ENCODE data around the gene COL6A5.

COL6A5 gene

DNA sequence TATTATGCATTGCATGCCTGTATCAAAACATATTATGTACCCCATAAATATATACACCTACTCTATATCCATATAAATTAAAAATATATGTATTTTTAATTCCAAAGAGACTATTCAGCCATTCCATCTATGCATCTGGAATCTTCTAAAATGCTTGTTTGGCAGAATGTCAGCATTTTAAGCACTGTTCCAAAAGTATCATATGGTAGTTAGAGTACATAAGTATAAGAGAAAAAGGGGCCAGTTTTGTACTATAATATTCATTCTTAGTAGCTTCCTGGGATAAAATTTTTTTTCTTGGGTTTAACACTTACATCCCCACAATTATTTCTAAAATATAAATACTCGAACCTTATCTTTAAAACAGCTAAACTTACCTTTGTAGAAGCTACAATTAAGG is 111.1 kb downstream of the COL6A5 start:
- no peak for DNase-seq

DNA sequence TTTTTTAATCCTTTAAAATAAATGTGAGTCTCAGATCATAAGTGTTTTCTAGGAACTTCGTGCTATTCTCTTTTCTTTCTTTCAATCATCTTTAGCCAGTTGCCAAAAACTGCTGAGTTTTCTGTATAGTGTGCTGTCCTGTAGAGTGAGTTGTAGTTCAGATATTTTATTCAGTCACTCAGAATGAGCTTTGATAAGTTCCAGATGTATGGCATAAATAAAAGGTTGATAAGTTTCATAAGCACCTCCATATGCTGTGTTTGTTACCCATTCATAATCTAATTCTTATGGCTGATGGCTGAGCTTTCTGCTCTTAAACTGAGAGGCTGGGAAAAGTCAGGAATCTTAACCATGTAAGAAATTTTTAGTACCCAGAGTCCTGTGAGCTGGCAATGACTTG is 112.2 kb downstream of the COL6A5 start:
- DNase-seq = no peak

DNA sequence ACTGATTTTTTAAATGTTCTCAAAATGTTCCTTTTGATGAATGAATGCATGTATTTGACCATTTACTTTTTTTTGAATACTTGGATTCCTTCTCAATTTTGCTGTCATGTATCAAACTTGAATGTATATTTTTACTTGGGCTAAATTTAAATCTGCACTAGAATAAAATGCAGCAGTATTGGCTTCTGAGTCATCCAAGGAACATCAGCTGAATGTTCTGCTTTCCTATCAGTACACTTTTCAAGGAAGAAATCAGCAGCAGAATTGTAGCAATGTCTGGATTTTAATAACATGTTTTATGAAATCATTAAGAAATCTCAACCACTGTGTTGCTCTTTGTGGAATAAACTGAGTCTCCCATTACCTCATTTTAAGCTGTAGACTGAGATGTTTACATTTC is 114.5 kb downstream of the COL6A5 start:
- DNase-seq = no peak

DNA sequence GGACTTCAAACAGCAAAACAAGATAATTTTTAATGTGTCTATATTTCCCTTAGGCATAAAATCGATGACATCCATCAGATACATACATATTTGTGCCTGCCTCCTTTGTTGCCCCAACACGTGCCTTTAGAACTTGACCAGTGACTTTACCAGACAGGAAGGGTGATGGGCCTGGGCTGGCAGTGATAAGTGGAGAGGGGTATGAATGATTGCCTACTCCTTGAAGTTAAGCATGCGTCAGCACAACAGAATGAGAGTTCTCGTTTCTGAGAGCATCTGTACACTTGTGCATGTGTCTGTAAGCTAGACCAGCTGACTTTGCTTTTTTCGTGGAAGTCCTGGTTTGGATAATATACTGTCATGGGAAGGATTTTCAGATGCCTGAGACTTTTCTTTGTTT is 116.6 kb downstream of the COL6A5 start:
- DNase-seq = no peak

DNA sequence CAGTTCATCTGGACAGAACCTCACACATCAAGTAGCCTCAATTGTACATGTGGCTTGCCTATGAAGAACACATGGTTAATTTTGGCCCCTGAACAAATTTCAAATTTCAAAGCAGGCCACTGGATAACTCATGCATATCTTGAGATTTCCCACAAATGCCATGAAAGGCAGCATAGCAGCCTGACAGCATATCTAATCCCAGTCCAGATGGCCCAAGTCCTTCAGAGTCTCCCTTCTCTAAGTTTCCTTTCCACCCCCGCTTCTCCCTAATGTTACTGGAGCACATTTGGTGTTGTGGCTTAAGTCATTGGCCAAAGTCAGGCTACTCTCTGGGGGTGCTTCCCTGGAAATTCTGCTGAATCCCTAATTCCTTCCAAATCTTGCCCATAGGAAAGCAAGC is 117.7 kb downstream of the COL6A5 start:
- no peak for DNase-seq

DNA sequence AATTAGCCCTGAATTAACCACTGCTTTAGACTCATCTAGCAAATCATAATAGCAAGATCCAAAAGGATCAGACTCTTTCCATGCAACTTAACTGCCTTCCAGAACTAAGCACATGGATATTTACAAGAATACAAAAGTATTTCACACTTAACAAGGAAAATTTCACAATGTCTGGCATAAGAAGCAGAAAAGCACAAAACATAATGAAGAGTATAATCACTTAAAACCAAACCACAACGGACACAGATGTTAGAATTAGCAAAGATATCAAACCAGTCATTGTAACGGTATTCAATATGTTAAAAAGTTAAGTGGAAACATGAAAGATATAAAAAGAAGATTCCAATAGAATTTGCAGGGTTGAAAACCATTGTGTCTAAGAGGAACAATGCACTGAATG is 120.0 kb downstream of the COL6A5 start:
- no peak for DNase-seq

DNA sequence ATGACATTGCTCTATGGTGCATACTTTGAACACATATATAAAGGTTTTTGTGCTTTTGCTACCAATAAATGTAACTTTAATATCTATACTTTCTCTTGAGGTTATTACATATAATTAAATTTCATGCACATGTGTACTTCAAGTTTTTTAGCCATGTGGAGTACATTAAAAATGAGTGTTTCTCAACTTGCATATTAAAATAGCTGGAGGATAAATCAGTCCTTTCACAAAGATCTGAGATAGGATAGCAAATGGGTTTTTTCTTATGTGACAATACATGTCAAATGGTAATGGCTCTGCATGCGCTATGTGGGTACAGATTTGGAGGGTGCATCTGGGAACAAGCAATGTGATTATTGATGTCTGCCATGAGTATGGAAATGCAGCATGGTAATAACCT is 122.8 kb downstream of the COL6A5 start:
- no peak for DNase-seq

DNA sequence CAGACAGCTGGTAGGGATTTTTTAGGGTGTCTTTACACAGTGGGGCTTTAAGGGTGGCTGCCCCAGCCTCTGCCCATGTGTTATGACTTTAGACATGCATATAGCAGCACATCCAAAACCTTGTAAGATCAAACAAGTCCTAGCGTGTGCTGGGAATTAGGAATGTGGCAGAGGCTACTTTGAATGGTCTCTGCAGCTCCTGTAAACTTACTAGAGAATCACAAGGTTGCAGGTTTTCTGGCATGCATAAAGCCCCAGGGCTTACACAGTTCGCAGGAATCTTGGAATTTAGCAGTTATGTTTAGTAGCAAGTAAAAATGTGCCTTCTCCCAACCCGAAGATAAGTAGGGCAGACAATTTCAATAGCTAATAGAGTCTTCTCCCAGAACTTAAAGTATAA is 124.7 kb downstream of the COL6A5 start:
- no peak for DNase-seq

DNA sequence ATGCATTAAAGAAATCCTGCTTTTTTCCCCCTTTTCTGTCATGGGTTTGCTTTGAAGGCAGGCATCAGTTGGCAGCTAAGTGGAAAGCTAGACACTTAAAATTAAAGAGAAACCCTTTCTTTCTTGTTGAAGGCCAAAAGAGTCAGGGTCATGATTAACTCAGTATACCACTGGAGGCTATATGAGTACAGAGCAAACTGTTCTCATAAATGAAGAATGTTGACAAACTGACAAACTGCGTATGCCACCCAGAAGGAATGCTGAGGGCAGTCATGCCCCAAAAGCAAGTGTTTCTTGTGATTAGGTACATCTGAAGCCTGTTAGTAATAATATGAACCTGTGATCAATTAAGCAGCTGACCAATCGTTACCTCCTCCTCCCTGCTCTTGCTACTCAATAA is 127.9 kb downstream of the COL6A5 start:
- DNase-seq = no peak

DNA sequence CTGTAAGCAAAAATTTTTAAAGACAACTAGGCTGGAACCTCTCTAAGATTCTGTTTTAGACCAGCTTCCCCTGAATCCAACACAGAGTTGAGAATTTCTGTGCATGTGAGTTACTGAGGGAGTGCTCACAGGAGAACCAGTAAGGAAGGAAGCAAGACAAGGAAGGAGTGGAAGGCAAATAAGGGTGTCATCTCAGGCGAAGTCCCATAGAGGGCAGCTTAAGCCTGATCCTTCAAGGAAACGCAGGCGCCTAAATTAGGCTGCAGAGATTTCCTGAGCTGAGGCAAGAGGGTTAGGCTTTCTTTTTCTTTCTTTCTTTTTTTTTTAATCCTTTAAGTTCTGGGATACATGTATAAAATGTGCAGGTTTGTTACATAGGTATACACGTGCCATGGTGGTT is 135.3 kb downstream of the COL6A5 start:
- DNase-seq = no peak

DNA sequence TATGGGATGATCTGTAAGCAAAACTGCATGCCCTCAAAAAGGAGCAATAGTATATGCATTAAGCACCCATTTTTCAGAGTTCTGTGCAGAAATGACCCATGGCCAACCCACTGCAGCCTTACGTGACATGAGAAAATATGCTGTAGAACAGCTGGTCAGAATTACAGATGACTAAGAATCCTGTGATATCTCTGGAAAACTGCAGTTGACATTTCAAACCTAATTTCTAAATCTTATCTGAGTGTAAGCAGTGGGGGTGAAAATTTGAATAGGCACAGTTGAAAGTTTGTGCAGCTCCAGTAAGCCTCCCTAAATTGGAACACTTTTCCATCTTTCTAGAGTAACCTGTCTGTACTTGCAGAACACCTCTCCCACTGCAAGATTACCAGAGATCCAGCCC is 142.8 kb downstream of the COL6A5 start:
- no peak for DNase-seq

DNA sequence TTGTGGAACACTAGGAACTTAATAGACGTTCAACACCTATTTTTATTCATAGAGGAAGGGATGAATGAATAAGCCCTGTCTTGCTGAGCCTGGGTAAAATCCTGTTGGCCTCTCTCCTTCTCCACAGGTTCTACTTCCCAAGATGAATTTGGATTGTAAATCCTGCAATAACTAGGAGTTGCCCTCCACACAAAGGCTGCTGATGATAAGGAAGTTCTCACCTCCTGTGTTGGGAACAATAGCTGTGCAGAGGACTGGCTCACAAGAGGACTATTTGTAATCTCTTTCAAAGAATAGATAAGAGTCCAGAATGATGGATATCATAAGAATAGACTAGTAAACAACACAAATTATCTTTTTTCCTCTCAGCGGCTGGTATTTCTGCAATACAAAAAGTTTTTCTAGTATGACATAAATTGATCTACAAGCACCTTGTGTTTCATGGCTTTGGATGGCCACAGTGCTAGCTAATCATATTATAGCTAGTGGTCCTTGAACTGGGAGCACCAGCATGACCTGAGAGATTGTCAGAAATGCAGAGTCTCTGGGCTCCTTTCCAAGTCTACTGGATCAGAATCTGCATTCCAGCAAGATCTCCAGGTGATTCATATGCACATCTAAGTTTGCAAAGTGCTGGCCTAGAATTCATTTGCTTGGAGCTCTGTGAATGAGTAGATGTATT is 143.4 kb downstream of the COL6A5 start:
- no peak for DNase-seq

DNA sequence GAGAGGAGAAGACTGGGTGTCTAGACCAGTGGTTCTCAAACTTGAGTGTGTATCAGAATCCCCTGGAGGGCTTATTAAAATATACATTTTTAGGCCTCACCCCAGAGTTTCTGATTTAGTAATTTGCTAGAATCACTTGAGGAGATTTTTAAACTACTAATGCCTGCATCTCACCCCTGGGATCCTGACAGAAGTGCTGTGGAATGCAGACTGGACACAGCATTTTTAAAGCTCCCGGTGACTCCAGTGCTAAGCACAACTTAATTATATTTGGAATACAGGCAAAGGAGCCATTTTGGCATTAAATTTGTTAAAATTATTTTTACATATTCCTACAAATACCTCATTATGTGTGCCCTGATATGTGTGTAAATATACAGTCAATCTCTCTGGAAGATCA is 144.8 kb downstream of the COL6A5 start:
- no peak for DNase-seq

DNA sequence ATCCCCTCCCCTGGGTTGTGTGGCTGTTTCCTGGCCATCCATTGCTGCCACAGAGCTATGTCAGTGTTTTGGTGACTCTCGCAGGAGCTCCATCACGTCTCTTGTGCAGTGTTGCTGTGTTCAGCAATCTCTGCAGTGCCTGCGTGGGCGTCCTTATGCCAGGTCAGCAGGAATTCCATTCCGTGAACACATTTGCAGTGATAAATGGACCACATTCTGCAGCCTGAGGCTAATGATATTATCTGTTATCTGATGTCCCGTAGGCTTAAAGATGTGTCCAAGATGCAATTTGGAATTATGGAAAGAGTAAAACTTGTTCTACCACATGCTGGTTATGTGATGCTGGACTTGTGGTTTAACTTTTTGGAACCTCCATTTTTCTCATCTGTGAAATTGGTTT is 146.0 kb downstream of the COL6A5 start:
- no peak for DNase-seq

DNA sequence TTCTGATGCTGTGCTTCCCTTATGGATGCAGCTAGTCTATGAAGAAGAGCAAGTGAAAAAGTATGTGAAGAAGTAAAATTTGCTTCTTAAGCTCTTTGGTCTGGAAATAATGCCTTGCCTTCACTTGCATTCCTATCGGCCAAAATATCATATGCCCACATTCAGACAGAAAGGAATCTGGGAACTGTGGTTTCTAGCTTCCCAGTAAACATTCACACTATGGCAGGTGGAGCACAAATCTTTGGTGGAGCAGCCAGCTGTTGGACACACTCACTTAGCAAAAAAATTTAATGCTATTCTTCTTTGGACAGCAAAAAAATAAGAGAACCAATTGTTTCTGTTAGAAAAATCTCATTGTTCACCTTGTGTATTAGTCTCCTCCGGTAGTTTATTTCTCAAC is 159.2 kb downstream of the COL6A5 start:
- no peak for DNase-seq

DNA sequence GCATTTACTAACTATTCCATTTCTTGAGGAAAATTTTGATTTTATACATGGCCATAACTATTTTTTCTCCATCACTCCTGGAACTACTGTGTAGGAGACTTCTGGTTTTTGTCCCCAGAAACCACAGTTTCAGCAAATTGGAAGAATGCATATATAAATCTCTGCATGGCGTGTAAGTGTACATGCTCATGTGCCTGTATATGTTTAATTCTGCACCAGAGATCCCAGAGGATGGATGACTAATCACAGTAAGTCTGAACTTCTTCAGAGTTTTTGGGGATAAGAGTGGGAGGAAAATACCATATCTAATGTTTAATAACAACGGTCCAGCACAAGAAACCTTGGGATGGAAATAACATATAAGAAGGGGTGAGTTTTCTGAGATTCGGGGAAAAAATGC is 160.6 kb downstream of the COL6A5 start:
- DNase-seq = no peak

DNA sequence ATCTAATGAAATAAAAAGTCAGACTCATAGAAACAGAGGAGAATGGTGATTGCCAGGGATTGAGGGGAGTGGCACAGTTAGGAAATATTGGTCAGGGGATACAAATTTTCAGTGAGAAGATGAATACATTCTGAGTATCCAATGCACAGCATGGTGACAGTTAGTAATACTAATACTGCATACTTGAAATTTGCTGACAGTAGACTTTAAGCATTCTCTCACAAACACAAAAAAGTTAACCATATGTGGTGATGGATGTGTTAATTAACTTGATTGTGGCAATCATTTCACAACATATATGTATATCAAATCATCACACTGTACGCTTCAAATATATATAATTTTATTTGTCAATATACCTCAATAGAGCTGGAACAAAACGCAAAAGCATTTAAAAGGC is 162.3 kb downstream of the COL6A5 start:
- no peak for DNase-seq

DNA sequence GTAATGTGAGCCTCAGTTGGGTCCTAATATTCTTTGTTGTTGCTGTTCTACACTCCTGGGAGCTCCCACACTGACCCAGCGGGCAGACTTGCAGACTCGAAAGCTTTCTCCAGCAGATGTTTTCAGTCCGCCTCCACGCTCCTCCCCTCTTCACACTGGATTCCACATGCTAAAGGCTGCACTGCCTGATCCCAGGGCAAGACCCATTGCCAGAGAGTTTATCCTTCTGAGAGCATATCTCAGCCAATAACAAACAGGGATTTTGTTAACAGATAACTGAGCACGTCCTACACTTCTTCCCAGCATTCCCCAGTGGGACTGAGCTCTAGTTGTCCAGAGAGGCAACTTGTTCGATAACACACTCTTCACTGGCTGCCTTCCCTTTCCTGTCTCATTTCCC is 163.5 kb downstream of the COL6A5 start:
- no peak for DNase-seq

DNA sequence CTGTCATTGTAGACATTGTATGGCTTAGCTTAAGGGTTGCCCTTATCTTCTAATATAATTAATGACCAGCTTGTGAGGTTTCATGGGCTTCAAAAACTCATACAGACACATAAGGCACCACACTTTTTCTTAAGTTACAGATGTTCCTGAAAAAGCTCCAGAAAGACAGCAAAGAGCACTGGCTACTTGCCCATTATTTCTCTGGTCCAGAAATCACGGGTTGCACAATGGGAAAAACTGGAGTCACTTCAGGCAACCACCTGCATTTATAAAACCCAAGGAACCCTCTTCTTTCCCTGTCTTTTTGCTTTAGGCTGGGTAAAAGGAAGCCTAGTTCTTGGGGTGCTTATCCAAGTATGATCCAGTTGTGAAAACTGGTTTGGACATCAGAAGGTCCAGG is 169.2 kb downstream of the COL6A5 start:
- DNase-seq = no peak

DNA sequence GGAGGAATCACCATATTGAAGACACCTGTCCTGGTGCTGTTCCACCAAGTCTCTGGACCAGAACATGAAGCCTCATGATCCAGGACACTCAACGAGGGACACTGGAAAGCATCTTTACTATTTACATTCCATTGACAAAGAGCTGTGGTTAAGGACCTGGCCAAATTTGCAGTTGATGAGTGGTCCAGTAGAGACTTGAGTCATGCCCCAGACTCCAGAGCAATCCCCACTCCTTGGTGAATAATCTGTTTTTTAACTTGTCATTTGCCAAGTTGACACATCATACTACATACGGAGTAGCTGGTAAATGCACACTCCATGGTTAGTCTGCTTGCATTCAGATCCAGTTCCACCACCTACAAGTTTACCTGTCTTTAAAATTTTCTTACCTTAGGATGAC is 170.3 kb downstream of the COL6A5 start:
- no peak for DNase-seq

DNA sequence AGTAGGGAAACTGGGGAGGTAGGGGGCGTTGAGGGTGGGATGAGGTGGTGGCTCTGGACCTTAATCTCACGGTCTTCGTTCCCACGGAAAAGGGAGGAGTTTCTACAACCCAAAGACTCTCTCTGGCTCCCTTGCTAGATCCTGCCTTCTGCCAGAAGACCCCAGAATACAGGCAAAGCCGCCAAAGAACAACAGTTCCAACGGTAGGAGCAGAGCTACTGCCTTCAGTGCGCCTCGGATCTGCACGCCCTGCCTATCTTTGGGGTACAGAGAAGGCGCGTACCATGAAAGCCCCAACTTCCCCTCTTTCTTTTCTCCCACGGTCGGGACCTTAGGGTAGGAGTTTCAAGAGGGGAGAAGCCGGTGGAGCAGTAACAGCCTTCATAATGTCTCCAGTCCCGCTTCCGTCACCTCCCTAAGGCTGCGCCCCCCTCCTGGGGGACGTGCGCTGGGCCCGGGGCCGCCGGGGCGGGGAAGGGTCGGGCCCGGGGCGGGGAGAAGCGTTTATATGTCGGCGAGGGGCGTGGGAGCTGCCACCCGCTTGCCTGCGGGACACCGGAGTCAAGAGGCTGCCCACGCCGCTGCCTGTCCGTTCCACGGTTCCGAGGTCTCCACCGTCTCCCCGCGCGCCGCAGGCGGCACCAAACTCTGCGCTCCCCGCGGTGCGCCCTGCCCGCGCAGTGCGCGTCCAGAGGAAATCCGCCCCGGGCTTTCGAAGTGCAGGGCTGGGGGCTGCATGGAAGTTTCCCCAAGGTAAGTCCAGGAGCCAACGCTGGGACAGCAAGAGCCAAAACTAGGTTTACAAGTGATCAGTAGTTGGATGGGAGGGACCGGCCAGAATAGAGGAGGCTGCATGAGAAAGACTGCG is 171.4 kb downstream of the COL6A5 start, which contains the start of gene COL6A6:
Gene COL6A6, plus strand, starts transcription at position 533 of the 868 bp plus-strand sequence. CDS start 43,188 bp downstream, outside the sequence.
- no peak for DNase-seq

DNA sequence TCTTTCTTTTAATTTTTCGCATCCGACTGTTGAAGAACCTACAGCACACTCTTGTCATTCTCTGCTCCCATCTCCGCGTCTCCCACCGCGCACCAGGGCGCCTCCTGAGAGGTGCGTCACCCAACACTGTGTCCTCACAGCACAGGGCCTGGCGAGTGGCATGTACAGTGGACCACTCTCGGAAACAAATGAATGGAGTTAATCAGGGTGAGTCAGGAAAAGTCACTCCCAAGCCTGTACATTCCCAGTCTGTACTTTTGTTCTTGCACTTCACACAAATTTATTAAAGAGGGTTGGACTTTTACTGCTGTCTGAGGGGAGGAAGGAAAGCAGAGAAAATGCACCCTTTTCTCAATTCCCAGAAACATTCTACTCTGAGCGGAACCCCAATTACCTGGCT is 172.1 kb downstream of the COL6A5 start:
- no peak for DNase-seq

DNA sequence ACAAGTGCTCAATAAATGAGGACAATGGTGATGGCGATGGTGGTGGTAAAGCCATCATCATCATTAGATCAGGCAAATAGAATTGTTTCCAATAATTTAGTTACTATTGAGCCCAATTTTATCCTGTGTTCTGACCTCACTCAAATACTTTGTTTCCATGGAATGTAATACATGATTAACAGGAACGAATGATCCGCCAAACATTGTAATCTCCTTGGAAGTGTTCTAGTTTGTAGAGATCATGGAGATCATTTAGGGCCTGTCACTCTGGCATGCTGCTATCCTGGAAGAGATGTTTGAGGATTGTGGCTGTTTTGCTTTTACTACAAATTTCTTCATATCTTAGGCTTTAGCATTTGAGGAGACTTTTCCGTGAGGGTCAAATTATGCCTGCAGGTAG is 174.3 kb downstream of the COL6A5 start:
- DNase-seq = no peak

DNA sequence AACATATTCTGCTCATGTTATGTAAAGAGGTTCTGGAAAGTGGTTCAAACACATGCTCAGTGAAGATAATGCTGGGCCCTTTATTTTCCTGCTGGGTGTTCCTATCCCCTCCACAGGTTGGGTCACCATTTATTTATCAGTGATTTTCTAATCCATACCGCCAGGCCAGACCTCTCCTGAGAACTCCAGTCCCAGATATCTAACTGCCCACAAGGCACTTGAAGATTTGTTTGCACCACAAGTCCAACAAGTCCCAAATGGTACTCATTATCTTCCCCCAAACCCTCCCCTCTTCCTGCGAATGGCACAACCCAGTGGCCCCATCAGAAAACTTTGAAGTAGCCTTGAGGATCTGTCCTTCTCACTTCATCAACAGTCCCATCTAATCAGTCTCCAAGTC is 176.9 kb downstream of the COL6A5 start:
- no peak for DNase-seq

DNA sequence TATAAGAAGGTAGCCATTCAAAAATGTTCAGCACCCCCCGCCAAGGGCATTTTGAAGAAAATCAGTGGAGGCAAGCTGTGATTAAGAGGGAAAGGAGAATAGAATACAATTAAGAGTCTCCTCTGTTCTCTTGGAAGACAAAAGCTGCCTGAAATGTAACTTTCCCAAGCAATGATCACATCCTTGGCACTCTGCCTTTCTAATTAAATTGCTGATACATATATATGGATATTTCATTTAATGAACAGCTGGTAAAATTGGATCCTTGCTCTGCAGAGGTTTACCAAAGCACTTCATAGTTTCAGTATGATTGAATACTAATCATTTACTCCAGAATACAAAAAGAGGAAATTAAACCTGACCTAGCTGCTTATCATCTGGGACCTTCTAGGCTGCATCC is 182.0 kb downstream of the COL6A5 start:
- no peak for DNase-seq

Measured in activated gamma-delta T cell (primary cell).